NCI-H82 treated with DMSO at 0.1 percent for 48 hours (cell line): Measurements from ENCODE around the gene RRAGD.

Experiments
- DNase-seq: peaks from one replicate; lab custom pipeline; 2025; ENCODE audit not compliant: unreplicated experiment; lab: John Stamatoyannopoulos, UW

The RRAGD gene

GRCh38 chr6:89378628-89379027, 33.4 kb downstream of the RRAGD start:
- DNase-seq, result no peak

- DNase-seq, result peak; percentile 61
Observed at GRCh38 chr6:89375427-89376267, 36.4 kb downstream of the RRAGD start.

- DNase-seq, result no peak
Observed at GRCh38 chr6:89372506-89372901, 39.6 kb downstream of the RRAGD start.

DNA sequence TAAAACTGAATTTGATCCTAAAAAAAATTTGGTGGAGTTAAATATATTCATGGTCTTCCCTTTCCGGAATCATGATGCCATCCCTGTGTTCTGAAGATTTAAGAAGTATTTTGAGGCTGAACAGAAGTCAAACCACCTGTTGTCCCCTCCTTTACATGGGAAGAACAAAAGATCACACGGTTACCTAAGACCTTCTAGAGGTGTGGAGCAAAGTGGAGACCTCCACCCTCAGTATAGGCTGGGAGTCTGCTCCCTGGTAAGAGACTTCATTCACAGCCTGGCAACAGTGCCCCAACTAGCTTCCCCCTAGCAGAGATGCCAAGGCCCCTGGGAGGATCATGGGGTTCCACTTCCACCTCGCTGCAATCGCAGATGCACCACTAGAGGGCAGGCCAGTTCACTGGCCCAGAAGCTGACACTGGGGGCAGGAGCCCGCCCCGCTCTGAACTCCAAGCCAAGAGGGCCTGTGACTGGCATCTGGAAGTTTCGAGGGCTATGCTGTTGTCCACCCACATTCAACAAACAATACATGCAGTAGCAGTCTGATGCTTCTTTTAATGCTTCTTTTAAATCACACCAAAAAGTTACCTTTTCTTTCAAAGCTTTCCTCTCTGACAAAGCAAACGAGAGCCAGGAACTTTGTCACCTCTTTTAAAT, 40.1 kb downstream of the RRAGD start:
- no peak for DNase-seq

DNA sequence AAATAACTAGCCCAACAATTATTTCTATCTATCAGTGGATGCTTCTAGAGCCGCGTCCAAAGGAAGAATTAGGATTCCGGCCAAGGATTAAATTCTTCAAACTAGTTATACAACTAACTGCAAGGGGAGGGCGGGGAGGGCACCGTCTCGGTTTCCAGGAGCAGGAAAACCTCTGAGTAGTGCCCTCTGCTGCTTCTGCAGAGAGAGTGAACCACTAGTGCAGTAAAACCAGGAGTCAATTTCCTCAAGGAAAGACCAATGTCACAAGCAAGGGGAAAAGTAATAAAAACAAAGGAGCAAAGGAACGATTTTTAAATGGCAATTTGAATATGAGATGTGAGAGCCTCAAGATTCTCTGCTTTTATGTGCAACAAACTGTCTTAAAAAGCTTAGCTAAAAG, 43.1 kb downstream of the RRAGD start:
- DNase-seq, result no peak

DNA sequence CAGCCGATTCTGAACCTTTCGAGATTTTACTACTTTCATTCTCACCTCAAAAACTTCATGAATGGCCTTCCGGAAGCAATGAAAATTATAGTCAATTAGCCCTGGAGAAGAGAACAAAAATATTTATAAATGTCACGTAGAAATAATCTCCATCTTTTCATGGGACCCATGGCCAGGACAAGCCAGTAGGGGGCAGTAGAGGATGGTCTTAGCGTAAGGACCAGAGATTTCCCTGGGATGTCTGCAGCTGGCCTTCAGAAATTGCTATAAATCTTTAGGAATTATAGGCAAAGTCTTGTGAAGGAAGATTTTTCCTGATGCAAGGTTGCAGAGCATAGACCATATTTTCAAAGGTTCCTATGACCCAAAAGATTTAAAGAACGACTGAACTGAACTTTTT, 44.0 kb downstream of the RRAGD start:
- no peak for DNase-seq

DNA sequence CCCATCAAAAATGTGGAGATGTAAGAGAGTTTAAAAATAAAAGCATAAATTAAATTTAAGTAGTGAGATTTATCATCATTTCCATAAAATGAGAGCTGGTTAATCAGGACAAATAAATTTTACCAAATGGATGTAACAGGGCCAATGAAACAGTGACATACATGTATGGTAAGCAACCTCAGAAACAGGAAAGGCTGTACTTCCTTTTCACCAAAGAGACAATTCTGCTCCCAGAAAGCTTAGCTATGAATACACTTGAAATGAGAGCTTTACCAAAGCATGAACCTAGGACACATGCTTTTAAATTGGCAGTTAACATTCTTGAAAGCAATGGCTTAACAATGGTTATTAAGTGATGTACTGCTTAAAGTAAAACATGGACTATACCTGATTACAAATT, 47.5 kb downstream of the RRAGD start:
- no peak for DNase-seq

- DNase-seq, result no peak
Observed at GRCh38 chr6:89361171-89361570, 50.9 kb downstream of the RRAGD start.

DNA sequence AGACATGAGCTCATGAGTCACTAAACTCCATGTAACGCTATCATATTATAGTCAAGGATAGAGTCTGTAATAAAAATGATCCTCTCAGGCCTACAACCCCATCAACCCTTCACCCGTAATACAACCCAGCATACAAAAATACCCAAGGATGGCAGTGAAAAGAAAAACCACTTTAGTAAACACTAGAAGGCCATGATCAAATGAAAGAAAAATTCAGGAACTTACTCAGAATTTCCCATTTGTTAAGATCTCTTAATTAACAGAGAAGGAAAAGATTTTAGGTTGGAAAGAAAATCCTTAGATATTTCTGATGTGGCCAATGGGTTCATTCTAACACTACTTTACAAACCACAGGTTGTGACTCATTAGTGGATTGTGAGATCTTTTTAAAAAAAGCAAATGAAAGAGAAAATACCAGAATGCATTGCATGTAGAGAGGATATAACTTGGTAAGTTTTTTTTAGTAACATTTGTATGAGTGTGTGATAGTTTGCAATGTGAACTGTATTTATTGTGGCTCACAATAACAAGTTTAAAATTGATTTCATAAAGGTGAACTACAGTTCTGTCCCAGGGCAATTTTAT, 51.6 kb downstream of the RRAGD start:
- no peak for DNase-seq

GRCh38 chr6:89359561-89359960, 52.5 kb downstream of the RRAGD start:
- no peak for DNase-seq

DNA sequence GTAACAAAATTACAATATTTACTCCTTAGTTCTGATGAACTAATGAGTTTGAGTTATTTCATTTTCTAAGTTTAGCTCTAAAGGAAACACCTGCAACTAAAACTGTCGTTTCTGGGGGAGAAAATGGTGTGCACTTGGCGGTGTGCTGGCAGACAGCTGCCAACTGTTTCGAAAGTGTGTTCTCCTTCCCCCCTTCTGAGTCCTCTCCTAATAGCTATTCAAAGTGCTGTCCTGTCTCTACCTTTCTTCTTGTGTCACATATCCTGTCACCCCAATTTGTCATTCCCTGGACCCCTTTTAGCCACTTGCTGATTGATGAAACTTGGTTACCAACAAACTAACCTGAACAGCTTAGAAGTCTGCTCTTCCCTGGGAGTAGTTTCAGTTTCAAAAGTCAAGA, 54.7 kb downstream of the RRAGD start:
- no peak for DNase-seq

DNA sequence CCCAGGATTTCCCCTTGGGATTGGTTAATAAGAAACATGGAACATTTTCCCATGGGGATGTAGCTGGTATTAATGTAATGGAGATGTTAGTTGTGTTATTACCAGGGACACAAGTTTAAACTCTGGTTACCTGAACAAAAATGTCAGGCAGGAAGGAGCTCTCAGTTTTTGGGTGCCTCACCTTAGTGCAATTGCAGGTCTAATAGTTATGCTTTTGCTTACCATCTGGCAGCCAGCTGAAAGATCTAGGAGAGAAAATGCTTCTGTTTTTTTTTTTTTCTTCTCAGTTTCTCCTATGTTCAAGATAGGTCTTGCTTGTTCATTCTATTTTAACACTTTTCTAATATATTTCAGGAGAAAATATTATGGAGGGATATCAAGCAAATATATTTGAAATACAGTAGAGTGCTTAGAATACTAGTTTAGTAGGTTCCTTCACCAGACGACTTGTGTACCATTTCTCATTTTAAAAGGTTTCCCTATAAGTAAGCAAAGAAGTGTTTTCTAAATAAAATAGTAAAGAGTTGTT, 55.4 kb downstream of the RRAGD start:
- DNase-seq, result no peak

GRCh38 chr6:89355511-89356194, 56.4 kb downstream of the RRAGD start:
- no peak for DNase-seq

- peak; percentile 64 for DNase-seq
Observed at GRCh38 chr6:89353702-89354392, 58.2 kb downstream of the RRAGD start.

GRCh38 chr6:89353118-89353556, 58.9 kb downstream of the RRAGD start:
- DNase-seq, result no peak

GRCh38 chr6:89352278-89353117, 59.6 kb downstream of the RRAGD start, which contains the start of gene UBE2J1:
UBE2J1 (minus strand) TSS chr6:89352722; CDS start chr6:89352569, 153 bp downstream.
- DNase-seq, result no peak

- DNase-seq, result no peak
Observed at GRCh38 chr6:89351671-89352277, 60.3 kb downstream of the RRAGD start.

GRCh38 chr6:89350281-89350966, 61.6 kb downstream of the RRAGD start:
- no peak for DNase-seq

DNA sequence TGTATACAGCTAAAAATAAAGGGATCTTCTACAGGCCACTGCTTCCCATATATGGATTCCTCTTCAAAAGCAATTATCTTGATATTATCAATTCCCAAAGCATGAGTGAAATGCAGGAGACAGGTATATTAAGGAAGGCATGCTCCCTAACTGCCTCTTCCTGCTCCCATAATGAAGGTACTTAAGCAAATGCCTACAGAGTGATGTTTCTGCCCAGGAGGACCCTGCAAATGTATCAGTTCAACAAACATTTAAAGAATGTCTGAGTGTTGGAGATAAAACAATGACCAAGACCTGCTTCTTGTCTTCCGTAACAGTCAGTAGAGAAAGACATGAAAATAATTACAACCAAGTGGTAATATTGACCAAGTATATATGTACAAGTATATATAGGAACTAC, 63.7 kb downstream of the RRAGD start:
- DNase-seq, result no peak
